ENCODE data around the gene ORMDL1.

The ORMDL1 gene, protein sequence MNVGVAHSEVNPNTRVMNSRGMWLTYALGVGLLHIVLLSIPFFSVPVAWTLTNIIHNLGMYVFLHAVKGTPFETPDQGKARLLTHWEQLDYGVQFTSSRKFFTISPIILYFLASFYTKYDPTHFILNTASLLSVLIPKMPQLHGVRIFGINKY

GRCh38 chr2:189783927-189784867, at the start of gene ORMDL1, which contains the start of gene PMS1:
TSS of gene ORMDL1 (minus strand) at chr2:189784339. CDS start at chr2:189782595, 1,744 bp downstream.
TSS of gene PMS1 (plus strand) at chr2:189784450. CDS start at chr2:189791810, 7,360 bp downstream.
- TF ChIP-seq POLR2A (IDR thresholded peaks at IDR 0.05; ENCODE audit: low read length) (peak; percentile 94), GATA1 (IDR thresholded peaks at IDR 0.05; ENCODE audit: low read depth, low read length) (no peak)
- DNase-seq, result peak; percentile 98

DNA sequence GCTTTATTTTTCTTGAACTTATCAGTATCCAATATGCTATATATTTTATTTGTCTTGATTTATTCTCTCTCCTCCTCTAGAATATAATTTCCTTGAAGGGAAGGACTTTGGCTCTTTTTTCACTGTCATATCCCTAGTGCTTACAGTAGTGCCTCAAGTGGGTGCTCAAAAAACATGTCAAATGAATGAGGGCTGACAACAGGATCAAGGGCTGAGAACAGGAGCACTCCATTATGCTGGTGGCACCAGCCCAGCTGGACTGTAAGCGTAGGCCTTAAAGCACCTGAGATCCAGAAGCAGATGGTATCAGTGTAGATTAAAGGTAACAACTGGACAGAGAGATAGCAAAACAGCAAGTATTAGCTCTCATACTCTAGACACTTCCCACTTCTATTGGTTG, 46.4 kb upstream of the ORMDL1 start:
- TF ChIP-seq GATA1 (IDR thresholded peaks at IDR 0.05; ENCODE audit: low read depth, low read length), result no peak
- no peak for TF ChIP-seq POLR2A (IDR thresholded peaks at IDR 0.05; ENCODE audit: low read length)
- no peak for DNase-seq

- no peak for DNase-seq
- no peak for TF ChIP-seq POLR2A (IDR thresholded peaks at IDR 0.05; ENCODE audit: low read length)
- no peak for TF ChIP-seq GATA1 (IDR thresholded peaks at IDR 0.05; ENCODE audit: low read depth, low read length)
Observed at GRCh38 chr2:189829102-189829833, 45.1 kb upstream of the ORMDL1 start.

- TF ChIP-seq POLR2A (IDR thresholded peaks at IDR 0.05; ENCODE audit: low read length), result no peak
- TF ChIP-seq GATA1 (IDR thresholded peaks at IDR 0.05; ENCODE audit: low read depth, low read length), result no peak
- no peak for DNase-seq
Observed at GRCh38 chr2:189826039-189826438, 41.9 kb upstream of the ORMDL1 start.

DNA sequence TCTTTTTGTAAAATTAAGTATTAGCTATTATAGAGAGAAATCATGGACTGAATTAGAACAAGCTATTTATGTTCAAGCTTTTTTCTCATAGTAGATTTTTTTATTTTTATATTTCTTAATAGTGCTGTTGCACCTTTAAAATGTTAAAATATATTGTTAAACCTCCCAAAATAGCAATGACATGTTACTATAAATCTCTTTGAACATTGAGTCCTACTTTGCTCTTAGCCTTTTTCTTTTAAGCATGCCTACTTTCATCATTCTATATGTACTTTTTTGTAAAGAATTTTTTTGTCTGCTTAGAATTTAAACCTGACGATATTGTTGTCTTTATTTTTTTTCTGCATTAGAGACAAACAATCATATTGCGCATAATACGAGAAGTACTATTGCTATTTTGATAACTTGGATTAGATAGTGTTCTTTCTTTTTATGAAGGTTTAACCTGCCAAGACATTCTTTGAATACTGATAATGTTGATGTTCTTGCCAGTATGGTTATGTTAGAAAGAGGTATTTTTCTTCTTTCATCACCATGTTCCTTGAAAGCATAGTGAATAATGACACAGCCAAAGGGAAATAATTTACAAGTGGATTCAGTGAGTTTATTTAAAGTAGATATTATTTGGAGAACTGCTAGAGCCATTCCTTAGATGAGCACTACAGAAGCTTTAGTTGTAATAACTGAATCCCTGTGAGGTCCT, 40.7 kb upstream of the ORMDL1 start:
- TF ChIP-seq GATA1 (IDR thresholded peaks at IDR 0.05; ENCODE audit: low read depth, low read length) (no peak), POLR2A (IDR thresholded peaks at IDR 0.05; ENCODE audit: low read length) (no peak)

DNA sequence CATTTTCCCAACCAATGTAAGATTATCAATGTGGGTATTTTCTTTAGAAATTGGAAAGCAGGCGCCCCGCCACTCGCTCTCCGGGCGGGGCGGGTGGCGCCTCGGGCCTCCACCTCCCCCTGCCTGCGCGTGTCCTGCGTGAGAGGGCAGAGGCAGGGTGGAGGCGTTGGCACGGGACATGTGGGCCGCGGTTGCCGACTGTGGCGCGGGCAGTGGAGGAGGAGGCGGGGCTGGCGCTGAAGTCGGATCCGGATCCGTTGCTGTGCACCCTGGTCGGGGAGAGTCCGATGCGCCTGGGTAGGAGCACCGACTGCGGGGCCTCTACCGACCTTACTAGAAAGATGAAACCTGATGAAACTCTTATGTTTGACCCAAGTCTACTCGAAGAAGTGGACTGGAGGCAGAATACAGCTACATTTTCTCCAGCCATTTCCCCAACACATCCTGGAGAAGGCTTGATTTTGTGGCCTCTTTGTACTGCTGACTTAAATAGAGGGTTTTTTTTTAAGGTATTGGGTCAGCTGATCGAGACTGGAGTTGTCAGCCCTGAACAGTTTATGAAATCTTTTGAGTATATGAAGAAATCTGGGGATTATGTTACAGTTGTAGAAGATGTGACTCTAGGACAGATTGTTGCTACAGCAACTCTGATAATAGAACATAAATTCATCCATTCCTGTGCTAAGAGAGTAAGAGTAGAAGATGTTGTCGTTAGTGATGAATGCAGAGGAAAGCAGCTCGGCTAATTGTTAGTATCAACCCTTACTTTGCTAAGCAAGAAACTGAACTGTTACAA, 38.0 kb upstream of the ORMDL1 start:
- no peak for DNase-seq
- no peak for TF ChIP-seq POLR2A (IDR thresholded peaks at IDR 0.05; ENCODE audit: low read length)
- no peak for TF ChIP-seq GATA1 (IDR thresholded peaks at IDR 0.05; ENCODE audit: low read depth, low read length)

More for the DNA sequence above, 40.7 kb upstream of the ORMDL1 start:
- no peak for DNase-seq

- no peak for DNase-seq
- no peak for TF ChIP-seq POLR2A (IDR thresholded peaks at IDR 0.05; ENCODE audit: low read length)
Observed at GRCh38 chr2:189819297-189819704, 35.2 kb upstream of the ORMDL1 start.

GRCh38 chr2:189818249-189819038, 34.3 kb upstream of the ORMDL1 start:
- no peak for DNase-seq
- TF ChIP-seq GATA1 (IDR thresholded peaks at IDR 0.05; ENCODE audit: low read depth, low read length) (no peak), POLR2A (IDR thresholded peaks at IDR 0.05; ENCODE audit: low read length) (no peak)

- no peak for DNase-seq
- TF ChIP-seq GATA1 (IDR thresholded peaks at IDR 0.05; ENCODE audit: low read depth, low read length), result no peak
- TF ChIP-seq POLR2A (IDR thresholded peaks at IDR 0.05; ENCODE audit: low read length), result no peak
Observed at GRCh38 chr2:189803431-189803830, 19.3 kb upstream of the ORMDL1 start.

GRCh38 chr2:189802396-189802912, 18.3 kb upstream of the ORMDL1 start:
- no peak for DNase-seq
- no peak for TF ChIP-seq POLR2A (IDR thresholded peaks at IDR 0.05; ENCODE audit: low read length)
- TF ChIP-seq GATA1 (IDR thresholded peaks at IDR 0.05; ENCODE audit: low read depth, low read length), result no peak

DNA sequence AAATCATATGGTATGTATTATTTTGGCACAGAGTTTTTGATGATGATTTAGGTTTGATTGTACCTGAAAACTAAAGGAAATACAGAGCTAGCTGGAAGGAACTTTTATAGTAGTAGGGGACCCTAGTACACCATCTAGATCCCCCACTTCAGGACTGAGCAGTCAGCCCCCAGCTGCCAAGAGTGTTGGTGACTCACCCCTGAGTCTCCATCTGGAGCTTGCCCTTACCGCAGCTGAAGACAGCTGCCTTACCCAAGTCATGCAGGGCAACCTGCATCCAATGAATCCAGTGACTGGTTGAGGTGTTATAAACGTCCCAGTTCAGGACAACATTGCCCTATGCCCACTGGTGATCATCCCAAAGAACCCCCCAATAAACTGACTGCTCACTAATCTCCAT, 15.4 kb upstream of the ORMDL1 start:
- DNase-seq, result no peak
- TF ChIP-seq POLR2A (IDR thresholded peaks at IDR 0.05; ENCODE audit: low read length) (no peak), GATA1 (IDR thresholded peaks at IDR 0.05; ENCODE audit: low read depth, low read length) (no peak)

GRCh38 chr2:189799030-189799331, 14.8 kb upstream of the ORMDL1 start:
- DNase-seq, result no peak

More at GRCh38 chr2:189799030-189799331, 14.8 kb upstream of the ORMDL1 start:
- no peak for TF ChIP-seq POLR2A (IDR thresholded peaks at IDR 0.05; ENCODE audit: low read length)
- TF ChIP-seq GATA1 (IDR thresholded peaks at IDR 0.05; ENCODE audit: low read depth, low read length), result no peak
